Erythroblast (primary cell): Measurements from ENCODE around the gene NDST1.

Source experiments
- GATA1 ChIP-seq: IDR thresholded peaks from 2 replicates; pipeline ENCODE4 v1.6.1; 2011; ENCODE audit warnings: low read depth, mild to moderate bottlenecking, control low read depth, low read length, moderate library complexity
- POLR2A ChIP-seq: IDR thresholded peaks from 2 replicates; pipeline ENCODE4 v1.6.1; 2011; ENCODE audit warnings: mild to moderate bottlenecking, low read length

- no peak for TF ChIP-seq POLR2A
- TF ChIP-seq GATA1, result no peak
These were observed 2.9 kb upstream of the NDST1 start for GRCh38 chr5:150505041-150505511.
